C4-2B (cell line): ENCODE data around the gene TTC39B.

Source experiments
- H3K27ac ChIP-seq: fragments of 450-650 bp; 2 replicates; pipeline ENCODE4 v1.5.1; 2017
- CTCF ChIP-seq: fragments of 450-650 bp; conservative IDR thresholded peaks from 2 replicates; pipeline ENCODE4 v1.5.1; 2017; ENCODE audit warnings: mild to moderate bottlenecking
- ZFX ChIP-seq: fragments of 450-650 bp; IDR thresholded peaks from 2 replicates; pipeline ENCODE4 v1.6.1; 2017

The TTC39B gene

GRCh38 chr9:15133488-15133887, 173.5 kb downstream of the TTC39B start:
- no peak overlapping the region for H3K27ac ChIP-seq
- TF ChIP-seq ZFX (no peak), CTCF (no peak)

DNA sequence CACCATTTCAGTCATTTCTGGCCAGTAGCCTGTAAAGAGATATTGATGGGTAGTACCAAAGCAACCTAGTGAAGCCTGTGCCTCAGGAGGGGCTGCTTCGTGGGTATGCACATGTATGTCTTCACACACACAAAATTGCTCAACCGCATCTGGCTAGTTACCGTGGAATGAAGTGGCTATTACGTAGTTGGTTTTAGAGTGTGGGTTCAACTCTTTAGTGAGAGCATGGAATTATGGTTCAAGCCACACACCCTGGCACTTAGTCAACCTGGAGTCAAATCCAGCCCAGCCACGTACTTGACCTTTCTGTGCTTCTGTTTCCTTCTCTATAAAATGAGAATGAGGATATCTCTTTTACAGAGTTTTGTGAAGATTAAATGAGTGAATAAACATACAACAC, 174.9 kb downstream of the TTC39B start:
- no peak overlapping the region for H3K27ac ChIP-seq
- TF ChIP-seq CTCF (no peak), ZFX (no peak)

GRCh38 chr9:15131094-15131493, 175.9 kb downstream of the TTC39B start:
- H3K27ac ChIP-seq: no peak overlapping the region
- TF ChIP-seq CTCF (no peak), ZFX (no peak)

- TF ChIP-seq ZFX (no peak), CTCF (no peak)
- no peak overlapping the region for H3K27ac ChIP-seq
Measured at GRCh38 chr9:15127831-15128230, 179.2 kb downstream of the TTC39B start.

DNA sequence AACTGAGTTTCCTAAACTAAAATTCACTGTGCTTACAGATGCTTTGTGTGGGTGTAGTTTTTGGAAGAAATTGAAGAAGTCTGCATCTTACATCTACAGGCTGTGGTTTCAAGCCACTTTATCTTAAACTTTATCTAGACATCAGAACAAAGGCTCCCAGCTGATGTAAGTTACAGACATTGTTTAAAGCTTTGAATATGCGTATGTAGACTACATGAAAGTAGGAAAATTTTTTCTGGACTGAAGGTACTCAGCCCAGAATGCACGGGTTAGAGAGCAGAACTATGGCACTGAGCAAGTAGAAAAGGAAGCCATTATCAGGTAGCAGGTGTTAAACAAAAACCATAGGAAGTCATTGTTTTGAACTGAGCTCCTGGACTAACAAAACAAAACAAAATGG, 185.4 kb downstream of the TTC39B start:
- no peak overlapping the region for H3K27ac ChIP-seq
- TF ChIP-seq ZFX: no peak
- TF ChIP-seq CTCF: no peak

GRCh38 chr9:15116130-15116580, 190.9 kb downstream of the TTC39B start:
- TF ChIP-seq CTCF (no peak), ZFX (no peak)
- H3K27ac ChIP-seq: peak overlapping the region; percentile 5; the same call in 1 of the 2 replicates

DNA sequence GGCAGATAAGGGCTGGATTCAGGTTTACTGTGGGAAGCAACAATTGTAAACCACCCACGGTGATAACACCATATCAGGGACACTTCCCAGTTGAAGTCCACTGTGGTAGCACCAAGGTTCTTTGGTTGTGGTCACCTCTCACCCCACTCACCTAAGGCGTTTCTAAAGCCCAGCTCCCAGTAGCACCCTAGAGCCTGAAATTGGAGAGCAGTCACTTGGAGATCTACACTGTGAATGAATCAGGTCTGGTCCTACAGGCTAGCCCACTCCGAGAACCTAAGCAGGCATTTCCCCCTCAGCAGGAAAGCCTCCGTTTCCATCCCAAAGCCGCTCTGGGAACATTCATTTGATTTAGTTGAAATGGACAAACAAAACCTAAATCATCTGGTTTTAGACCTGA, 191.3 kb downstream of the TTC39B start:
- no peak for TF ChIP-seq CTCF
- no peak for TF ChIP-seq ZFX
- H3K27ac ChIP-seq: peak overlapping the region; percentile 5; the same call in 1 of the 2 replicates
